ENCODE data around the gene TEX9. TPM values are rescaled to one million over a fixed set of nuclear protein-coding genes. Genes with fewer than 3 reads are reported as not detected.

The TEX9 gene
- total RNA-seq, 1 experiment from 2014 or later, result 11.8 TPM

DNA sequence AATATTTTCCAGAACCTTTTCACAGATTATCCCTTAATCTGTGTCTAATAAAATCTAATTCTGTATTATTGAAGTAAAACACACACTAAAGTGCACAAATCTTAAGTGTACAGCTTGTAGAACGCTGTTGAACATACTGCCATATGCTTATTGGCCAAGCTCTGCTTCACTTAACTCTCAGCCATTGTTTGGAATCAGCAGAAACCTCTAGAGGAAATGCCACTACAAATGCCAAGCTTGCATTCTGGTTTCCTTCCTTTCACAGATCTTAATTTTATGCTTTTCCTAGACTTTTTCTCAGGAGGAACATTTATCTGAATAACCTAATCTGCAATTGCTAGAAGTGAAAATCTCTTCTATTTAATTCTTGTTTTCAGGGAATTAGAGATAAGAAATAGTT lies 89.6 kb downstream of the TEX9 start:
- no peaks in the 10 kb centered on the region for H3K9me3 ChIP-seq (ENCODE audit: insufficient read depth, low read depth)
- no peaks in the 10 kb centered on the region for H3K36me3 ChIP-seq (ENCODE audit: low read depth)
- H3K27ac ChIP-seq, result no peak overlapping the region
- H3K27me3 ChIP-seq (ENCODE audit: insufficient read depth, low read depth), result no peaks in the 10 kb centered on the region
- TF ChIP-seq, protein P1, sequence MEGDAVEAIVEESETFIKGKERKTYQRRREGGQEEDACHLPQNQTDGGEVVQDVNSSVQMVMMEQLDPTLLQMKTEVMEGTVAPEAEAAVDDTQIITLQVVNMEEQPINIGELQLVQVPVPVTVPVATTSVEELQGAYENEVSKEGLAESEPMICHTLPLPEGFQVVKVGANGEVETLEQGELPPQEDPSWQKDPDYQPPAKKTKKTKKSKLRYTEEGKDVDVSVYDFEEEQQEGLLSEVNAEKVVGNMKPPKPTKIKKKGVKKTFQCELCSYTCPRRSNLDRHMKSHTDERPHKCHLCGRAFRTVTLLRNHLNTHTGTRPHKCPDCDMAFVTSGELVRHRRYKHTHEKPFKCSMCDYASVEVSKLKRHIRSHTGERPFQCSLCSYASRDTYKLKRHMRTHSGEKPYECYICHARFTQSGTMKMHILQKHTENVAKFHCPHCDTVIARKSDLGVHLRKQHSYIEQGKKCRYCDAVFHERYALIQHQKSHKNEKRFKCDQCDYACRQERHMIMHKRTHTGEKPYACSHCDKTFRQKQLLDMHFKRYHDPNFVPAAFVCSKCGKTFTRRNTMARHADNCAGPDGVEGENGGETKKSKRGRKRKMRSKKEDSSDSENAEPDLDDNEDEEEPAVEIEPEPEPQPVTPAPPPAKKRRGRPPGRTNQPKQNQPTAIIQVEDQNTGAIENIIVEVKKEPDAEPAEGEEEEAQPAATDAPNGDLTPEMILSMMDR (conservative IDR thresholded peaks at IDR 0.05), result no peak
- TF ChIP-seq EZH2 (IDR thresholded peaks at IDR 0.05; ENCODE audit: low read depth), result no peak
- BruUV-seq (replicated peaks), result no TSS peak
- CTCF ChIA-PET, result no interaction called here
- no peaks in the 10 kb centered on the region for H3K9me2 ChIP-seq (ENCODE audit: insufficient read depth)
- POLR2A ChIA-PET (ENCODE audit: unreplicated experiment), result no interaction called here
- no peaks in the 10 kb centered on the region for H3K79me2 ChIP-seq (ENCODE audit: low read depth)
- H4K20me1 ChIP-seq (ENCODE audit: insufficient read depth), result no peaks in the 10 kb centered on the region
- H3K4me2 ChIP-seq, result no peak overlapping the region
- H3K4me3 ChIP-seq, result no peak overlapping the region
- H3F3A ChIP-seq (ENCODE audit: insufficient read depth, low read depth), result no peaks in the 10 kb centered on the region
- no peaks in the 10 kb centered on the region for H3K4me1 ChIP-seq (replicated peaks; ENCODE audit: insufficient read depth)
- intact Hi-C loops (cut with micrococcal nuclease; ENCODE audit: unreplicated experiment), result no loop called here
- no peak overlapping the region for H2AFZ ChIP-seq
- no peak for DNase-seq

DNA sequence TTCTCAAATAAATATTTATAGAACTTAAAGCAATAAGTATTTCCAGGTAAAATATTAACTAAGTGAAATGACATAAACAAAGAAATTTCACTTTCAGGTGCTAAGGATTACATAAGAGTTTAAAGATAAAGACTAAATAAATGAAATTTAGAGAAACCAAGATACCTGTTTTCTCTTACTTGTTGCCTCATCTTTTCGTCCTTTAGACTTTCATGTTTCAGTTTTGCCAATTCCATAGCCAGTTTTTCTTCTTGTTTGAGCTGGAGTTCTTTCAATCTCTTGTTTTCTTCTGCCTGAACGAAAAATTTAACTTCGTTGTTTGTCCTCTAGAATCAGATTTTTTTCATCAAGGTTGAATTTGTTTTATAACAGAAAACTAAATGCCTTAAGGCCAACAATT lies 91.0 kb downstream of the TEX9 start:
- Histone ChIP-seq H3K27me3 (ENCODE audit: insufficient read depth, low read depth) (no peaks in the 10 kb centered on the region), H3K4me3 (no peak overlapping the region), H3K36me3 (ENCODE audit: low read depth) (no peaks in the 10 kb centered on the region), H2AFZ (no peak overlapping the region), H3K9me3 (ENCODE audit: insufficient read depth, low read depth) (no peaks in the 10 kb centered on the region), H3K79me2 (ENCODE audit: low read depth) (no peaks in the 10 kb centered on the region), H3F3A (ENCODE audit: insufficient read depth, low read depth) (no peaks in the 10 kb centered on the region), H3K4me2 (no peak overlapping the region), H3K4me1 (replicated peaks; ENCODE audit: insufficient read depth) (no peaks in the 10 kb centered on the region), H4K20me1 (ENCODE audit: insufficient read depth) (no peaks in the 10 kb centered on the region), H3K9me2 (ENCODE audit: insufficient read depth) (no peaks in the 10 kb centered on the region), H3K27ac (no peak overlapping the region)
- DNase-seq, result no peak
- POLR2A ChIA-PET (ENCODE audit: unreplicated experiment), result no interaction called here
- intact Hi-C loops (cut with micrococcal nuclease; ENCODE audit: unreplicated experiment), result no loop called here
- BruUV-seq (replicated peaks), result no TSS peak
- CTCF ChIA-PET, result no interaction called here
- TF ChIP-seq, protein P1 (conservative IDR thresholded peaks at IDR 0.05), result no peak
- no peak for TF ChIP-seq EZH2 (IDR thresholded peaks at IDR 0.05; ENCODE audit: low read depth)

DNA sequence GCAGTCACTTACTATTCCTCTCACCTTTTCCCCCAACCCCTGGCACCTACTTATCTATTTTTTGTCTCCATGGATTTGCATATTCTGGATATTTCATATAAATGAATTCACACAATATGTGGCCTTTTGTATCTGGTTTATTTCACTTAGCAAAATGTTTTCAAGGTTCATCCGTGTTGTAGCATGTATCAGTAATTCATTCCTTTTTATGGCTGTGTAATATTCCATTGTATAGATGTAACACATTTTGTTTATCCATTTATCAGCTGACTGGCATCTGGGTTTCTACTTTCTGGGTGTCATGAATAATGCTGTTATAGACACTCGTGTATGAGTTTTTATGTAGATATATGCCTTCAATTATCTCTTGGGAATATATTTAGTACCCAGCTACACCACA lies 93.9 kb downstream of the TEX9 start:
- H3K9me3 ChIP-seq (ENCODE audit: insufficient read depth, low read depth), result no peaks in the 10 kb centered on the region
- no peak overlapping the region for H2AFZ ChIP-seq
- H3K9me2 ChIP-seq (ENCODE audit: insufficient read depth), result no peaks in the 10 kb centered on the region
- no TSS peak for BruUV-seq (replicated peaks)
- H3F3A ChIP-seq (ENCODE audit: insufficient read depth, low read depth), result no peaks in the 10 kb centered on the region
- H3K27me3 ChIP-seq (ENCODE audit: insufficient read depth, low read depth), result no peaks in the 10 kb centered on the region
- H3K27ac ChIP-seq, result no peak overlapping the region
- no peak for DNase-seq
- CTCF ChIA-PET, result no interaction called here
- intact Hi-C loops (cut with micrococcal nuclease; ENCODE audit: unreplicated experiment), result no loop called here
- peaks cover 3% of the 10 kb centered on the region; the same call in 1 of the 2 replicates for H3K4me1 ChIP-seq (replicated peaks; ENCODE audit: insufficient read depth)
- no peak overlapping the region for H3K4me2 ChIP-seq
- H3K4me3 ChIP-seq, result no peak overlapping the region
- no peaks in the 10 kb centered on the region for H3K36me3 ChIP-seq (ENCODE audit: low read depth)
- no peaks in the 10 kb centered on the region for H4K20me1 ChIP-seq (ENCODE audit: insufficient read depth)
- TF ChIP-seq EZH2 (IDR thresholded peaks at IDR 0.05; ENCODE audit: low read depth), result no peak
- TF ChIP-seq, protein P1 (conservative IDR thresholded peaks at IDR 0.05), result no peak
- no peaks in the 10 kb centered on the region for H3K79me2 ChIP-seq (ENCODE audit: low read depth)
- POLR2A ChIA-PET (ENCODE audit: unreplicated experiment), result no interaction called here
